ENCODE measurements around the gene TMOD1. TPM values are rescaled to one million over a fixed set of nuclear protein-coding genes. Genes with fewer than 3 reads are reported as not detected.

TMOD1 gene
- total and polyA plus RNA-seq, 2 of the 13 experiments (the other 11 are each of a cell fraction or from before 2014, with no cell fraction given) = 0.04 to 0.07 TPM

DNA sequence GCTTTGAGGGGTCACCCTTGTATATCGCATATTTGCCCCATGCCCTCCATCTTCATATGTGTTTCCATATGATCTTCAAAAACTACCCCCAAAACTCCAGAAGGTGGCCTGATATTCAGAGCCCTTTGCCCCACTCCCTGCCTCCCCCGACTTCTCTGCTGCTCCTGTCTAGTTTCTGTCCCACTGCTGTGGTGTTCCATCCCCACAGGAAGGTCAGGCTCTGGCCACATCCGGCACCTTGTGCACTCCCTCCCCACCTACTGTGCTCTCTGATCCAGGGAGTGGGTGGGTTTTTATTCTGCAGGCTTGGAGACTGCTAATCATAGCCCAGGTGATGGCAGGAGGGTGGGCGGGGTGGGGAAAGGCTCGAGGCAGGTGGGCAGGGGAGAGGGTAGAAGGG lies 52.4 kb downstream of the TMOD1 start (continued):
- TF ChIP-seq, protein P1, sequence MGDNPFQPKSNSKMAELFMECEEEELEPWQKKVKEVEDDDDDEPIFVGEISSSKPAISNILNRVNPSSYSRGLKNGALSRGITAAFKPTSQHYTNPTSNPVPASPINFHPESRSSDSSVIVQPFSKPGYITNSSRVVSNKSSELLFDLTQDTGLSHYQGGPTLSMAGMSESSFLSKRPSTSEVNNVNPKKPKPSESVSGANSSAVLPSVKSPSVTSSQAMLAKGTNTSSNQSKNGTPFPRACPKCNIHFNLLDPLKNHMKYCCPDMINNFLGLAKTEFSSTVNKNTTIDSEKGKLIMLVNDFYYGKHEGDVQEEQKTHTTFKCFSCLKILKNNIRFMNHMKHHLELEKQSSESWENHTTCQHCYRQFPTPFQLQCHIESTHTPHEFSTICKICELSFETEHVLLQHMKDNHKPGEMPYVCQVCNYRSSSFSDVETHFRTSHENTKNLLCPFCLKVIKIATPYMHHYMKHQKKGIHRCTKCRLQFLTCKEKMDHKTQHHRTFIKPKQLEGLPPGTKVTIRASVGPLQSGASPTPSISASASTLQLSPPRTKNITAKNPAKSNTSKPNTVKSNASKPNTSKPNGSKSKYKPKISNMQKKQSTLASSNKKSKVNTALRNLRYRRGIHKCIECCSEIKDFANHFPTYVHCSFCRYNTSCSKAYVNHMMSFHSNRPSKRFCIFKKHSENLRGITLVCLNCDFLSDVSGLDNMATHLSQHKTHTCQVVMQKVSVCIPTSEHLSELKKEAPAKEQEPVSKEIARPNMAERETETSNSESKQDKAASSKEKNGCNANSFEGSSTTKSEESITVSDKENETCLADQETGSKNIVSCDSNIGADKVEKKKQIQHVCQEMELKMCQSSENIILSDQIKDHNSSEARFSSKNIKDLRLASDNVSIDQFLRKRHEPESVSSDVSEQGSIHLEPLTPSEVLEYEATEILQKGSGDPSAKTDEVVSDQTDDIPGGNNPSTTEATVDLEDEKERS (CRISPR knock-in tag; IDR thresholded peaks at IDR 0.05) = no peak

DNA sequence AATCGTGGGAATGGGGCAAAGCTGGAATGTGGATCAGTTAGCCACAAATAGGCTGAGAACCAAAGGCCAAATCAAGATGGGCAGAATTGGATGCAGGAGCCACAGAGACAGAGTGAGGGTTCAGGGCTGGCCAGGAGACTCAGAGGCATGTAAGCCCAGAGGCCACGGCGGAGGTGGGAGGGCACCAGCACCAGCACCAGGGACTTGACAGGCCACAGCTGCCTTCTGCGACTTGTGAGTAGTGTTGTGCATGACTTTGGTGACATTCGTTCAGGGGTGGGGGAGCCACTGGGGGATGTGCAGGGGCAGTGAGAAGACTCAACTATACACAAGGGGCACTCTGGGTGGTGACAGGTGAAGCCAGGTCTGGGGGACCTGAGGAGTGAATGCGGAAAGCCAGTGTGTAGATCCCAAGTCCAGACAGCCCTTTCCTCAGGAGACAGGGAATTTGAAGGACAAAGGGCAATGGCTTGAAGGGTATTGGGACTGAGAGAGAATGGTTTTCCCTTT lies 53.2 kb downstream of the TMOD1 start:
- CTCF ChIA-PET (ENCODE audit: low intra/inter-chr PET ratio, low total read pairs) = no interaction called here
- peaks cover 2 to 18% of the 10 kb centered on the region in 2 experiments; a peak in 3 of 5 replicates for H3K27me3 ChIP-seq (ENCODE audit: control insufficient read depth in 1 of 2, insufficient read depth in 2 of 2, low read length in 2 of 2)
- ATAC-seq (no peak), DNase-seq (ENCODE audit: low spot score) (no peak), FAIRE-seq (no peak)
- no peak overlapping the region for H2AFZ ChIP-seq (ENCODE audit: low read length)
- H3K4me3 ChIP-seq (replicated peaks in 1 of 3; ENCODE audit: insufficient read depth in 1 of 3, low read depth in 2 of 3, low read length in 3 of 3) = no peak overlapping the region
- H3K9ac ChIP-seq (ENCODE audit: insufficient read depth, low read depth, low read length) = no peak overlapping the region
- H3K4me2 ChIP-seq (ENCODE audit: low read depth, low read length) = no peak overlapping the region
- H4K20me1 ChIP-seq (ENCODE audit: insufficient read depth, low read length) = no peaks in the 10 kb centered on the region
- H3K36me3 ChIP-seq (replicated peaks in 1 of 2; ENCODE audit: control insufficient read depth in 1 of 2, insufficient read depth in 2 of 2, low read length in 2 of 2) = no peaks in the 10 kb centered on the region
- POLR2A ChIA-PET = no interaction called here
- WGBS (ENCODE audit: low lambda C conversion rate) = 39% methylated on average over 5 of the region's 6 CpGs
- no peaks in the 10 kb centered on the region for H3K4me1 ChIP-seq (ENCODE audit: insufficient read depth, low read length)
- intact Hi-C loops (cut with micrococcal nuclease; ENCODE audit: unreplicated experiment) (no loop called here), in situ Hi-C loops (cut with HindIII; ENCODE audit: extremely low pct_ligation_motif_present, low pct_unique_long_range_greater_than_20kb) (no loop called here)
- H3K79me2 ChIP-seq (ENCODE audit: insufficient read depth, low read length) = no peaks in the 10 kb centered on the region
- H3K9me3 ChIP-seq (ENCODE audit: low read length) = no peaks in the 10 kb centered on the region
- TF ChIP-seq ZSCAN21 (CRISPR knock-in tag; IDR thresholded peaks at IDR 0.05; ENCODE audit: borderline replicate concordance) = no peak
- TF ChIP-seq, protein P2, sequence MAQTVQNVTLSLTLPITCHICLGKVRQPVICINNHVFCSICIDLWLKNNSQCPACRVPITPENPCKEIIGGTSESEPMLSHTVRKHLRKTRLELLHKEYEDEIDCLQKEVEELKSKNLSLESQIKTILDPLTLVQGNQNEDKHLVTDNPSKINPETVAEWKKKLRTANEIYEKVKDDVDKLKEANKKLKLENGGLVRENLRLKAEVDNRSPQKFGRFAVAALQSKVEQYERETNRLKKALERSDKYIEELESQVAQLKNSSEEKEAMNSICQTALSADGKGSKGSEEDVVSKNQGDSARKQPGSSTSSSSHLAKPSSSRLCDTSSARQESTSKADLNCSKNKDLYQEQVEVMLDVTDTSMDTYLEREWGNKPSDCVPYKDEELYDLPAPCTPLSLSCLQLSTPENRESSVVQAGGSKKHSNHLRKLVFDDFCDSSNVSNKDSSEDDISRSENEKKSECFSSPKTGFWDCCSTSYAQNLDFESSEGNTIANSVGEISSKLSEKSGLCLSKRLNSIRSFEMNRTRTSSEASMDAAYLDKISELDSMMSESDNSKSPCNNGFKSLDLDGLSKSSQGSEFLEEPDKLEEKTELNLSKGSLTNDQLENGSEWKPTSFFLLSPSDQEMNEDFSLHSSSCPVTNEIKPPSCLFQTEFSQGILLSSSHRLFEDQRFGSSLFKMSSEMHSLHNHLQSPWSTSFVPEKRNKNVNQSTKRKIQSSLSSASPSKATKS (CRISPR knock-in tag; IDR thresholded peaks at IDR 0.05) = no peak
- TF ChIP-seq STAT5B (CRISPR knock-in tag; IDR thresholded peaks at IDR 0.05) = no peak
- TF ChIP-seq HNRNPUL1 (IDR thresholded peaks at IDR 0.05; ENCODE audit: low read depth, low read length) = no peak
- TF ChIP-seq ZNF10 (CRISPR knock-in tag; IDR thresholded peaks at IDR 0.05; ENCODE audit: borderline replicate concordance, low read depth) = no peak
- no peak for TF ChIP-seq ZNF841 (CRISPR knock-in tag; IDR thresholded peaks at IDR 0.05; ENCODE audit: borderline replicate concordance)
- TF ChIP-seq ZNF143 (CRISPR knock-in tag; IDR thresholded peaks at IDR 0.05) = no peak
- TF ChIP-seq, protein P3, sequence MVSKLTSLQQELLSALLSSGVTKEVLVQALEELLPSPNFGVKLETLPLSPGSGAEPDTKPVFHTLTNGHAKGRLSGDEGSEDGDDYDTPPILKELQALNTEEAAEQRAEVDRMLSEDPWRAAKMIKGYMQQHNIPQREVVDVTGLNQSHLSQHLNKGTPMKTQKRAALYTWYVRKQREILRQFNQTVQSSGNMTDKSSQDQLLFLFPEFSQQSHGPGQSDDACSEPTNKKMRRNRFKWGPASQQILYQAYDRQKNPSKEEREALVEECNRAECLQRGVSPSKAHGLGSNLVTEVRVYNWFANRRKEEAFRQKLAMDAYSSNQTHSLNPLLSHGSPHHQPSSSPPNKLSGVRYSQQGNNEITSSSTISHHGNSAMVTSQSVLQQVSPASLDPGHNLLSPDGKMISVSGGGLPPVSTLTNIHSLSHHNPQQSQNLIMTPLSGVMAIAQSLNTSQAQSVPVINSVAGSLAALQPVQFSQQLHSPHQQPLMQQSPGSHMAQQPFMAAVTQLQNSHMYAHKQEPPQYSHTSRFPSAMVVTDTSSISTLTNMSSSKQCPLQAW (CRISPR knock-in tag; IDR thresholded peaks at IDR 0.05) = no peak
- TF ChIP-seq CBX1 (IDR thresholded peaks at IDR 0.05; ENCODE audit: low read depth) = no peak
- no peak for TF ChIP-seq ZNF556 (CRISPR knock-in tag; IDR thresholded peaks at IDR 0.05; ENCODE audit: borderline replicate concordance)
- no peak for TF ChIP-seq ZBTB7A (CRISPR knock-in tag; IDR thresholded peaks at IDR 0.05)
- no peak overlapping the region for H3K27ac ChIP-seq (ENCODE audit: extremely low read length, insufficient read depth, low read length)
- BruUV-seq (replicated peaks) = no TSS peak
